ENCODE data around the gene DPYSL3. TPM values are rescaled to one million over a fixed set of nuclear protein-coding genes. Genes with fewer than 3 reads are reported as not detected.

DPYSL3 gene
- polyA plus RNA-seq, 1 experiment, result 139 TPM

DNA sequence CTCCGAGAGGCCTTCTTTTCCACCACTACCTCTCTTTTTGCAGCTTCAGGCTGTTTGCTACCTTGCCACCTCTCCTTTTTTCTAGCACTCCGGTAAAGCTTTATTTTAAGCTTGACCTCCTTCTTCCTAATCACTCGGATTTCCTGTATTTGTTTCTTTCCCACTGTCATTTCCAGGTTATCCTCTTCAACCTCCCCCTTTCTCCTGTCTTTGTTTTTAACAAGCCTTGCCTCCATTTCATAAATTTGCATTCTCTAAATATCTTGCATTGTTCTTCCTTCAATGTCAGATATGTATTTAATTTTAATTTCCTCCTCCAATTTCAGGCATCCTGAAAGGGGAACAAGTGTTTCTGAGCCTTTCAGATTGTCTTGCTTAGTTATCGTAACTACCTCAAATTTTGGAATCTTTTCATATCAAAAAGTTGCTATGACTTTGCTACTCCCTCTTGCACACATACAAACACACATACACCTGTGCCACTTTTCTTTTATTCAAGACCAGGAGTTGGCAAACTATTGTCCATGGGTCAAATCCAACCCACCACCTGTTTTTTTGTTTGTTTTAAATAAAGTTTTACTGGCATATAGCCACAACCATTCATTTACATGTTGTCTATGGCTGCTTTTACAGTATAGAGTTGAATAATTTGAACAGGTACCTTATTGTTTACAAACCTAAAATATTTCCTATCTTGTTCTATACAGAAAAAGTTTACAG, 22.7 kb downstream of the DPYSL3 start:
- CTCF ChIA-PET, result no interaction called here
- POLR2A ChIA-PET, result no interaction called here
- DNase-seq (ENCODE audit: low read depth, low spot score), result no peak
- Histone ChIP-seq H3K4me3 (ENCODE audit: low read depth, low read length) (no peak overlapping the region), H3K27ac (ENCODE audit: low read depth, low read length) (no peak overlapping the region), H3K27me3 (ENCODE audit: control insufficient read depth, insufficient read depth, low read length) (no peaks in the 10 kb centered on the region), H3K9me3 (ENCODE audit: control insufficient read depth, insufficient read depth, low read length) (no peaks in the 10 kb centered on the region)
- TF ChIP-seq CTCF (IDR thresholded peaks at IDR 0.05; ENCODE audit: low read depth, low read length), result no peak

DNA sequence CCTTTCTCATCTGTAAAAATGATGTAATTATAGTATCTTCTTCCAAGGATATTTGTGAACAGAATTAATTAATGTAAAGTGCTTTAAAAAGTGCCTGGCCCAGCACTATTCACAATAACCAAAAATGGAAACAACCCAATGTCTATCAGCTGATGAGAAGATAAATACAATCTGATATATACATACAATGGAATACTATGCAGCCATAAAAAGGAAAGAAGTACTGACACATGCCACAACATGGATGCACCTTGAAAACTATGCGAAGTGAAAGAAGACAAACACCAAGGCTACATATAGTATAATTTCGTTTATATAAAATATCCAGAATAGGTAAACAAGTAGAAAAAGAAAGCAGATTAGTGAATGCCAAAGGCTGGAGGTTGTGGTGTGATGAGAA, 24.1 kb downstream of the DPYSL3 start:
- CTCF ChIA-PET, result interaction anchor here (1.3 to 1.4 kb wide), 2 partner anchors 32 to 93 kb away, joined by 4 read pairs; no protein-coding TSS in a partner anchor

DNA sequence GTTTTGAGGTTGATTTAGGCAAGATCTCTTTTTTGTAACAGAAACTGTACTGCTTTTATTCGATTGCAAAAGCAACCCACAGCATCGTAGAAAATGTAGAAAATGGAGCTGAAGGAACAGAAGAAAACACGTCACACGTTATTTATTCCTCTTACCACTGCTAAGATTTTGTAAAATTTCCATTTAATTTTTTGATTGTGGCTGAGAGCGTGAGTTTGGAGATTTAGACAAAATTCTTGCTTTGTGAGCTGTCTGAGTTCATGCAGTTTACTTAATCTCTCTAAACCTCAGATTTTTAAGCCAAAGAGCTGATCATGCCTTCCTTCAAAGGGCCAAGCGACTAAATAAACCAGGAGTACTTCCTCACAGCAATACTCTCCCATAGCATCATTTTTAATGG, 24.8 kb downstream of the DPYSL3 start:
- Histone ChIP-seq H3K27me3 (ENCODE audit: control insufficient read depth, insufficient read depth, low read length) (no peaks in the 10 kb centered on the region), H3K27ac (ENCODE audit: low read depth, low read length) (peak overlapping the region; percentile 83), H3K4me3 (ENCODE audit: low read depth, low read length) (no peak overlapping the region), H3K9me3 (ENCODE audit: control insufficient read depth, insufficient read depth, low read length) (no peaks in the 10 kb centered on the region)
- DNase-seq (ENCODE audit: low read depth, low spot score), result no peak
- POLR2A ChIA-PET, result no interaction called here
- no peak for TF ChIP-seq CTCF (IDR thresholded peaks at IDR 0.05; ENCODE audit: low read depth, low read length)
- CTCF ChIA-PET, result interaction anchor here (1.3 to 1.4 kb wide), 2 partner anchors 31 to 93 kb away, joined by 4 read pairs; no protein-coding TSS in a partner anchor

More for the DNA sequence above, 24.1 kb downstream of the DPYSL3 start:
- Histone ChIP-seq H3K4me3 (ENCODE audit: low read depth, low read length) (no peak overlapping the region), H3K27ac (ENCODE audit: low read depth, low read length) (no peak overlapping the region), H3K27me3 (ENCODE audit: control insufficient read depth, insufficient read depth, low read length) (no peaks in the 10 kb centered on the region), H3K9me3 (ENCODE audit: control insufficient read depth, insufficient read depth, low read length) (no peaks in the 10 kb centered on the region)
- no peak for DNase-seq (ENCODE audit: low read depth, low spot score)
- no peak for TF ChIP-seq CTCF (IDR thresholded peaks at IDR 0.05; ENCODE audit: low read depth, low read length)
- POLR2A ChIA-PET, result no interaction called here

- DNase-seq (ENCODE audit: low read depth, low spot score), result no peak
- ChIA-PET CTCF (interaction anchor here (1.4 to 1.7 kb wide), 3 partner anchors 31 to 94 kb away, joined by 3 to 8 read pairs (median 4); no protein-coding TSS in a partner anchor), POLR2A (no interaction called here)
- Histone ChIP-seq H3K27me3 (ENCODE audit: control insufficient read depth, insufficient read depth, low read length) (no peaks in the 10 kb centered on the region), H3K9me3 (ENCODE audit: control insufficient read depth, insufficient read depth, low read length) (no peaks in the 10 kb centered on the region), H3K4me3 (ENCODE audit: low read depth, low read length) (no peak overlapping the region), H3K27ac (ENCODE audit: low read depth, low read length) (peak overlapping the region; percentile 83)
- no peak for TF ChIP-seq CTCF (IDR thresholded peaks at IDR 0.05; ENCODE audit: low read depth, low read length)
Observed at GRCh38 chr5:147484708-147485020, 25.2 kb downstream of the DPYSL3 start.

- TF ChIP-seq CTCF (IDR thresholded peaks at IDR 0.05; ENCODE audit: low read depth, low read length), result no peak
- no peaks in the 10 kb centered on the region for H3K9me3 ChIP-seq (ENCODE audit: control insufficient read depth, insufficient read depth, low read length)
- ChIA-PET CTCF (interaction anchor here (1.0 to 2.5 kb wide), 6 partner anchors 30 to 94 kb away, joined by 3 to 8 read pairs (median 6); no protein-coding TSS in a partner anchor), POLR2A (no interaction called here)
- peak; percentile 87 for DNase-seq (ENCODE audit: low read depth, low spot score)
- H3K4me3 ChIP-seq (ENCODE audit: low read depth, low read length), result no peak overlapping the region
- H3K27ac ChIP-seq (ENCODE audit: low read depth, low read length), result peak overlapping the region; percentile 83
- no peaks in the 10 kb centered on the region for H3K27me3 ChIP-seq (ENCODE audit: control insufficient read depth, insufficient read depth, low read length)
Observed at GRCh38 chr5:147483961-147484707, 25.7 kb downstream of the DPYSL3 start.

Measured in AG04450 (cell line).